Natural killer cell (primary cell): Measurements from ENCODE around the gene PIGU. TPM values are rescaled to one million over a fixed set of nuclear protein-coding genes. Genes with fewer than 3 reads are reported as not detected.

ENCODE experiments used
- ATAC-seq, 3 donors: fragments of 150-1000 bp in 2 of 3; fragments of 200-7000 bp in 1 of 3; cut with Tn5 transposase; 1 replicate in 1 of 3; 2 replicates in 2 of 3; pipeline ENCODE4 v1.10.0; 2021; ENCODE audit warnings: mild to moderate bottlenecking in 2 of 3, moderate library complexity in 2 of 3
- DNase-seq, 2 donors: peaks; one replicate each; pipeline versions ENCODE4 v3.0.0 to v3.0.0-alpha.2; 2013 to 2021; ENCODE audit warnings: mixed read lengths in 1 of 2
- H3K27ac ChIP-seq: one replicate; pipeline ENCODE4 v1.5.1; 2013; ENCODE audit warnings: mild to moderate bottlenecking, low read length
- H3K27me3 ChIP-seq: one replicate; pipeline ENCODE4 v1.6.1; 2013; ENCODE audit warnings: low read length; ENCODE audit not compliant: control insufficient read depth, insufficient read depth
- H3K36me3 ChIP-seq: one replicate; pipeline ENCODE4 v1.6.1; 2013; ENCODE audit warnings: low read length; ENCODE audit not compliant: control insufficient read depth, insufficient read depth
- H3K4me1 ChIP-seq: one replicate; pipeline ENCODE4 v1.6.1; 2013; ENCODE audit warnings: low read length; ENCODE audit not compliant: control insufficient read depth, insufficient read depth
- H3K4me3 ChIP-seq: one replicate; pipeline ENCODE4 v1.5.1; 2013; ENCODE audit warnings: low read length
- H3K9me3 ChIP-seq: one replicate; pipeline ENCODE4 v1.6.1; 2013; ENCODE audit warnings: low read length; ENCODE audit not compliant: control insufficient read depth, insufficient read depth
- H3K27ac Mint-ChIP-seq, 2 donors: one replicate each; pipeline ENCODE4 v1.8.0; 2022; ENCODE audit warnings: mild to moderate bottlenecking in 2 of 2, mixed read lengths in 2 of 2, moderate library complexity in 1 of 2
- H3K27me3 Mint-ChIP-seq, 2 donors: one replicate each; pipeline ENCODE4 v1.8.0; 2022; ENCODE audit warnings: low read depth in 2 of 2, mixed read lengths in 2 of 2
- H3K36me3 Mint-ChIP-seq: one replicate; pipeline ENCODE4 v1.8.0; 2022; ENCODE audit warnings: mixed read lengths
- H3K4me1 Mint-ChIP-seq, 2 donors: one replicate each; pipeline ENCODE4 v1.8.0; 2022; ENCODE audit warnings: mixed read lengths in 2 of 2
- H3K4me3 Mint-ChIP-seq: one replicate; pipeline ENCODE4 v1.8.0; 2022; ENCODE audit warnings: mild to moderate bottlenecking, moderate library complexity, mixed read lengths
- H3K9me3 Mint-ChIP-seq, 2 donors: one replicate each; pipeline ENCODE4 v1.8.0; 2022; ENCODE audit warnings: mixed read lengths in 2 of 2
- CTCF ChIP-seq: fragments of 200-600 bp; IDR thresholded peaks from one replicate; pipeline ENCODE4 v1.8.0; 2022; ENCODE audit warnings: antibody characterized with exemption
- WGBS: methylation state at CpG from one replicate; pipeline ENCODE4 v1.1.7; 2013; ENCODE audit warnings: missing lambda C conversion rate; ENCODE audit not compliant: insufficient coverage; 5-methylcytosine and 5-hydroxymethylcytosine counted together
- intact Hi-C: fragments of 100-400 bp; cut with micrococcal nuclease; formaldehyde crosslinking; loops from one replicate; pipeline ENCODE4 v1.14.2; 2022
- total RNA-seq, 4 donors: library from RNA; stranded (reverse); fragments of 120-200 nt in 1 of 4; gene quantifications; one replicate each; pipeline versions ENCODE4 v1.2.3 to v1.2.4, GENCODE V29; 2013 to 2022

The PIGU gene
- total RNA-seq, 3 donors from 2014 or later (not counting 1 experiment from before 2014, with no cell fraction given): 7.0 to 11.1 (median 8.2) TPM

GRCh38 chr20:34541264-34541901 is 135.5 kb downstream of the PIGU start:
- DNase-seq (peak in 1 of 2 donors; percentile 75), ATAC-seq (peak in 2 of 3 donors; percentile 29 to 56)
- no peak for TF ChIP-seq CTCF
- H3K27ac Mint-ChIP-seq: peak overlapping the region; percentile 56 to 80
- no peaks in the 10 kb centered on the region for H3K9me3 ChIP-seq
- peaks cover 16 to 26% of the 10 kb centered on the region in 2 donors for H3K4me1 Mint-ChIP-seq
- H3K9me3 Mint-ChIP-seq: no peaks in the 10 kb centered on the region
- no peaks in the 10 kb centered on the region for H3K27me3 ChIP-seq
- H3K27ac ChIP-seq: peak overlapping the region; percentile 6
- H3K4me3 Mint-ChIP-seq: no peak overlapping the region
- 75% methylated on average over 11 of the region's 13 CpGs for whole genome bisulfite sequencing
- no peaks in the 10 kb centered on the region for H3K27me3 Mint-ChIP-seq
- H3K4me3 ChIP-seq: no peak overlapping the region
- peaks cover 9% of the 10 kb centered on the region for H3K36me3 Mint-ChIP-seq
- intact Hi-C loops: no loop called here
- H3K4me1 ChIP-seq: peaks cover 16% of the 10 kb centered on the region
- peaks cover 28% of the 10 kb centered on the region for H3K36me3 ChIP-seq

DNA sequence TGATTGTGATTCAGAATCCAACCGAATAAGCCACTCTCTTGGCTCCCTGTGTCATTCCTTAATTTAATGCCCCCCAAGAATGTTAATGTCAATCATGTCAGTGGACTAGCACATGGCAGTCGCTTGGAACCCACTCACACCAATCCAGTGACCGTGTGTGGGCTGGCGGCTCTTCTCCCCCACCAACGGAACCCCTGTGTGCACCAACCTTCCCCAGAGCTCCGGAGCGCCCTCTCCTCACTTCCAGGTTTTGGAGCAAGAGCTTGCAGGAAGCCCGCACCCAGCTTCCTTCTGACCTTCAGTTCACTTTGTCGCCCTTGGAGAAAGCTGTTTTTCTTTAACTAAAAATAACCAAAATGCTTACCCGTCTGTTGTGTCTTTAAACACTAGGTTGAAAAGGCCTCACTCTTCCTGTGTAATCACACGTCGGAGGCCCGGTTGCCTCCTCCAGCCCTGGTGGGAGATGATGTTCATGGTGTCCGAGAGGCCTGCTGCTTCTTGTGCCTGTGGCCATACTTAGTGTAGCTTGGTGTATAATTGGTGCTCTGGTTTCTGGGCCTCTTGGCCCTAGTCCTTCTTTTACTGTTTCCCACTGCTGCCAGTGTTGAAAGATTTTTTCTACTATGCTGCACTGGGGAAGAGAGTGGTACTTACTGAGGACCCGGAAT is 136.2 kb downstream of the PIGU start:
- H3K4me1 Mint-ChIP-seq: peaks cover 16 to 26% of the 10 kb centered on the region in 2 donors
- H3K4me3 ChIP-seq: no peak overlapping the region
- intact Hi-C loops: no loop called here
- no peaks in the 10 kb centered on the region for H3K9me3 Mint-ChIP-seq
- H3K36me3 ChIP-seq: peaks cover 34% of the 10 kb centered on the region
- no peaks in the 10 kb centered on the region for H3K27me3 Mint-ChIP-seq
- peaks cover 9% of the 10 kb centered on the region for H3K36me3 Mint-ChIP-seq
- ATAC-seq (peak in 1 of 3 donors; percentile 48), DNase-seq (peak in 1 of 2 donors; percentile 31)
- H3K4me3 Mint-ChIP-seq: peak overlapping the region; percentile 67
- no peaks in the 10 kb centered on the region for H3K27me3 ChIP-seq
- WGBS: 86% methylated on average over 15 of the region's 15 CpGs
- peak overlapping the region; percentile 56 to 80 for H3K27ac Mint-ChIP-seq
- H3K9me3 ChIP-seq: no peaks in the 10 kb centered on the region
- no peak for TF ChIP-seq CTCF
- no peak overlapping the region for H3K27ac ChIP-seq
- peaks cover 16% of the 10 kb centered on the region for H3K4me1 ChIP-seq

DNA sequence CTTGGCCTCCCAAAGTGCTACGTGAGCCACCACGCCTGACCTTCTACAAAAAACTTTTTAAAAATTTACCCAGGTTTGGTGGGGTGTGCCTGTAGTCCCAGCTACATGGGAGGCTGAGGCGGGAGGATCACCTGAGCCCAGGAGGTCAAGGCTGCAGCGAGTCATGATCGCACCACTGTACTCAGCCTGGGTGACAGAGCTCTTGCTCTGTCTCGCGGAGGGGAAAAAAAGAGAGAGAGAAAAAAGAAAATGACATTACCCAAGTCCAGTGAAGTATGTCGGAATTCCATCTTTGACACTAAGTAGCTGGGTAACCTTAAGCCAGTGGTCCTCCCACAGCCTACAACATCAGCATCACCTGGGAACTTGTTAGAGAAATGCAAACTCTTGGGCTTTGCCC is 137.1 kb downstream of the PIGU start:
- no peak for TF ChIP-seq CTCF
- Mint-ChIP-seq H3K27ac (no peak overlapping the region), H3K4me1 (peaks cover 15 to 25% of the 10 kb centered on the region in 2 donors), H3K4me3 (no peak overlapping the region), H3K27me3 (no peaks in the 10 kb centered on the region), H3K9me3 (no peaks in the 10 kb centered on the region), H3K36me3 (peaks cover 9% of the 10 kb centered on the region)
- Histone ChIP-seq H3K4me3 (no peak overlapping the region), H3K27me3 (no peaks in the 10 kb centered on the region), H3K36me3 (peaks cover 43% of the 10 kb centered on the region), H3K4me1 (peaks cover 16% of the 10 kb centered on the region), H3K27ac (no peak overlapping the region), H3K9me3 (no peaks in the 10 kb centered on the region)
- intact Hi-C loops: loop anchor here (10.0 kb wide), 1 partner anchor 165 kb away; the partner anchor contains the start of gene TP53INP2
- 94% methylated on average over 8 of the region's 8 CpGs for WGBS
- no peak for ATAC-seq
- DNase-seq: no peak
